HL-60/S4 treated with phorbol 12-myristate 13-acetate at 8.2 ng/mL for 4 days and 3 days (cell line): ENCODE results near the gene ULBP2.
"Not testable (repeated sequence)": the region's sequence is repeated elsewhere in the genome, so short reads cannot be mapped to it uniquely, and the experiment has no call there.

ENCODE experiments used
- in situ Hi-C: fragments of 300-500 bp; cut with MboI; formaldehyde crosslinking; loops from 2 replicates; pipeline ENCODE4 v1.15.0; 2022; ENCODE audit warnings: low sequenced_read_pairs

Gene ULBP2

GRCh38 chr6:149948011-149948410 is 6.2 kb downstream of the ULBP2 start:
- in situ Hi-C loops: no loop called here

- in situ Hi-C loops: no loop called here
Measured at GRCh38 chr6:149948616-149949015, 6.8 kb downstream of the ULBP2 start.

GRCh38 chr6:149950423-149950822 is 8.6 kb downstream of the ULBP2 start:
- in situ Hi-C loops: no loop called here

GRCh38 chr6:149951096-149951495 is 9.3 kb downstream of the ULBP2 start:
- in situ Hi-C loops: no loop called here

- in situ Hi-C loops: no loop called here
Measured at GRCh38 chr6:149951626-149952025, 9.8 kb downstream of the ULBP2 start.

- in situ Hi-C loops: not testable (repeated sequence)
Measured at GRCh38 chr6:149953390-149953789, 11.6 kb downstream of the ULBP2 start.

GRCh38 chr6:149953934-149954327 is 12.1 kb downstream of the ULBP2 start:
- in situ Hi-C loops: not testable (repeated sequence)

- in situ Hi-C loops: not testable (repeated sequence)
Measured at GRCh38 chr6:149954328-149954983, 12.6 kb downstream of the ULBP2 start.

- in situ Hi-C loops: not testable (repeated sequence)
Measured at GRCh38 chr6:149954984-149955653, 13.3 kb downstream of the ULBP2 start.

GRCh38 chr6:149955654-149956317 is 14.0 kb downstream of the ULBP2 start:
- in situ Hi-C loops: not testable (repeated sequence)

- in situ Hi-C loops: not testable (repeated sequence)
Measured at GRCh38 chr6:149958124-149958523, 16.3 kb downstream of the ULBP2 start.

- in situ Hi-C loops: not testable (repeated sequence)
Measured at GRCh38 chr6:149959806-149960205, 18.0 kb downstream of the ULBP2 start.

- in situ Hi-C loops: no loop called here
Measured at GRCh38 chr6:149960488-149960887, 18.7 kb downstream of the ULBP2 start.

- in situ Hi-C loops: no loop called here
Measured at GRCh38 chr6:149961728-149962425, 20.1 kb downstream of the ULBP2 start.

GRCh38 chr6:149962461-149963211 is 20.8 kb downstream of the ULBP2 start:
- in situ Hi-C loops: no loop called here

- in situ Hi-C loops: no loop called here
Measured at GRCh38 chr6:149963212-149963461, 21.3 kb downstream of the ULBP2 start.

GRCh38 chr6:149963462-149964307 is 21.9 kb downstream of the ULBP2 start, which contains the start of gene ULBP1:
TSS of gene ULBP1 (plus strand) at chr6:149963943. CDS start at chr6:149964050, 107 bp downstream.
- in situ Hi-C loops: no loop called here

GRCh38 chr6:149964308-149965193 is 22.7 kb downstream of the ULBP2 start:
- in situ Hi-C loops: no loop called here
